Calu3 (cell line): Measurements from ENCODE around the gene PSME3IP1. TPM values are rescaled to one million over a fixed set of nuclear protein-coding genes. Genes with fewer than 3 reads are reported as not detected.
A peak's percentile ranks its signal among the peaks of the same experiment; 100 is the strongest.

ENCODE experiments used
- BruUV-seq: library from RNA; stranded (reverse); fragments of 400-500 nt; replicated peaks from 2 replicates; lab custom pipeline; 2021; lab: Mats Ljungman, UMichigan
- CTCF ChIA-PET: fragments of 300-600 bp; sonication (Branson Sonifier 250); formaldehyde crosslinking; loops from one replicate; lab custom pipeline; 2022; ENCODE audit warnings: antibody characterized with exemption; lab: Charles Lee
- DNase-seq: peaks from one replicate; pipeline ENCODE4 v3.0.0; 2022
- H3K27ac Mint-ChIP-seq: one replicate; pipeline ENCODE4 v1.8.0; 2022; ENCODE audit warnings: mixed read lengths; ENCODE audit not compliant: unreplicated experiment
- H3K27me3 Mint-ChIP-seq: one replicate; pipeline ENCODE4 v1.8.0; 2022; ENCODE audit warnings: mixed read lengths; ENCODE audit not compliant: unreplicated experiment
- H3K36me3 Mint-ChIP-seq: one replicate; pipeline ENCODE4 v1.8.0; 2022; ENCODE audit warnings: mild to moderate bottlenecking, moderate library complexity, mixed read lengths; ENCODE audit not compliant: insufficient read depth, unreplicated experiment
- H3K4me1 Mint-ChIP-seq: one replicate; pipeline ENCODE4 v1.8.0; 2022; ENCODE audit warnings: mild to moderate bottlenecking, low read depth, mixed read lengths; ENCODE audit not compliant: unreplicated experiment
- H3K4me3 Mint-ChIP-seq: one replicate; pipeline ENCODE4 v1.8.0; 2022; ENCODE audit warnings: mild to moderate bottlenecking, low read depth, moderate library complexity, mixed read lengths; ENCODE audit not compliant: unreplicated experiment
- H3K9me3 Mint-ChIP-seq: one replicate; pipeline ENCODE4 v1.8.0; 2022; ENCODE audit warnings: low read depth, mixed read lengths; ENCODE audit not compliant: unreplicated experiment
- CTCF ChIP-seq: fragments of 200-600 bp; IDR thresholded peaks from one replicate; pipeline ENCODE4 v1.8.0; 2022; ENCODE audit warnings: antibody characterized with exemption; ENCODE audit not compliant: unreplicated experiment
- intact Hi-C: fragments of 100-400 bp; cut with micrococcal nuclease; formaldehyde crosslinking; loops from one replicate; pipeline ENCODE4 v1.10.0; 2022; ENCODE audit not compliant: unreplicated experiment
- total RNA-seq: library from RNA; stranded (reverse); gene quantifications from 2 replicates; pipeline ENCODE4 v1.2.3, GENCODE V29; 2022

The PSME3IP1 gene
- total RNA-seq, 1 experiment from 2014 or later, result 171 TPM

GRCh38 chr16:57213462-57213861, 27.6 kb upstream of the PSME3IP1 start:
- no peak overlapping the region for H3K4me3 Mint-ChIP-seq
- H3K9me3 Mint-ChIP-seq, result peaks cover 15% of the 10 kb centered on the region
- no peak for DNase-seq
- no peak overlapping the region for H3K27ac Mint-ChIP-seq
- no peak for TF ChIP-seq CTCF
- H3K4me1 Mint-ChIP-seq, result no peaks in the 10 kb centered on the region
- H3K36me3 Mint-ChIP-seq, result peaks cover 60% of the 10 kb centered on the region
- CTCF ChIA-PET, result no interaction called here
- intact Hi-C loops, result no loop called here
- no TSS peak for BruUV-seq
- no peaks in the 10 kb centered on the region for H3K27me3 Mint-ChIP-seq

DNA sequence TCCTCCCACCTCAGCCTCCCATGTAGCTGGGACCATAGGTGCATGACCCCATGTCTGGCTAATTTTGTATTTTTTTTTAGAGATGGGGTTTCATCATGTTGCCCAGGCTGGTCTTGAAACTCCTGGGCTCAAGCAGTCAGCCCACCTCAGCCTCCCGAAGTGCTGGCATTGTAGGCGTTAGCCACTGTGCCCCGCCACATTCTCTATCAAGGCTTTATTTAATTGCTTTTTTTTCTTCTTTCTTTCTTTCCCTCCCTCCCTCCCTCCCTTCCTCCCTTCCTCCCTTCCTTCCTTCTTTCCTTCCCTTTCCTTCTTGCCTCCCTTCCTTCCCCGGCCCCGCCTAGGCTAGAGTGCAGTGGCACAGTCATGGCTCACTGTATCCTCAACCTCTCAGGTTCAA, 23.9 kb upstream of the PSME3IP1 start:
- H3K27ac Mint-ChIP-seq, result no peak overlapping the region
- intact Hi-C loops, result no loop called here
- peaks cover 4% of the 10 kb centered on the region for H3K9me3 Mint-ChIP-seq
- no TSS peak for BruUV-seq
- TF ChIP-seq CTCF, result no peak
- no peak for DNase-seq
- peaks cover 45% of the 10 kb centered on the region for H3K36me3 Mint-ChIP-seq
- H3K4me3 Mint-ChIP-seq, result no peak overlapping the region
- no peaks in the 10 kb centered on the region for H3K4me1 Mint-ChIP-seq
- CTCF ChIA-PET, result interaction anchor here (0.6 kb wide), 1 partner anchor 45 kb away, joined by 3 read pairs; no protein-coding TSS in a partner anchor
- no peaks in the 10 kb centered on the region for H3K27me3 Mint-ChIP-seq

DNA sequence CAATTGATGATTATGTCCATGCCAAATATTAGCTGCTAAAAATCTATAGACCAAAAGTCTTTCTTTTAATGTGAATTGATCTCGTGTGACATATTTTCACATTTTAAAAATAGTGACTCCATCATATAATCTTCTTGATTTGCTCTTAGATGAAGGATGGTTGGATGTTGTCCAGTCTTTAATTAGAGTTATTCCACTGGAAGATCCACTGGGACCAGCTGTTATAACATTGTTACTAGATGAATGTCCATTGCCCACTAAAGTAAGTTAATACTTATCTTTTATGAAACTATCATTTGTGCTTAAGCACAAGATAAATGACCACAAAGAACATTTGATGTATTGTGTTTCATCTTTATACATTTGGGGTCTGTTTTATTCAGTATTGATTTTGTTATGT, 23.1 kb upstream of the PSME3IP1 start:
- H3K4me1 Mint-ChIP-seq, result no peaks in the 10 kb centered on the region
- no peak overlapping the region for H3K27ac Mint-ChIP-seq
- no peak for DNase-seq
- CTCF ChIA-PET, result no interaction called here
- no peak overlapping the region for H3K4me3 Mint-ChIP-seq
- intact Hi-C loops, result no loop called here
- no peaks in the 10 kb centered on the region for H3K27me3 Mint-ChIP-seq
- peaks cover 39% of the 10 kb centered on the region for H3K36me3 Mint-ChIP-seq
- H3K9me3 Mint-ChIP-seq, result peaks cover 4% of the 10 kb centered on the region
- no peak for TF ChIP-seq CTCF
- BruUV-seq, result no TSS peak

DNA sequence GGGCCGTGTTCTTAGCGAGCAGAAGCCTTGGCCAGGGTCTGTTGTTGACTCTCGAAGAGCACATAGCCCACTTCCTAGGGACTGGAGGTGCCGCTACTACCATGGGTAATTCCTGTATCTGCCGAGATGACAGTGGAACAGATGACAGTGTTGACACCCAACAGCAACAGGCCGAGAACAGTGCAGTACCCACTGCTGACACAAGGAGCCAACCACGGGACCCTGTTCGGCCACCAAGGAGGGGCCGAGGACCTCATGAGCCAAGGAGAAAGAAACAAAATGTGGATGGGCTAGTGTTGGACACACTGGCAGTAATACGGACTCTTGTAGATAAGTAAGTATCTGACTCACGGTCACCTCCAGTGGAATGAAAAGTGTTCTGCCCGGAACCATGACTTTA, 18.8 kb upstream of the PSME3IP1 start:
- no peak for DNase-seq
- Mint-ChIP-seq H3K36me3 (peaks cover 26% of the 10 kb centered on the region), H3K27me3 (no peaks in the 10 kb centered on the region), H3K27ac (no peak overlapping the region), H3K9me3 (no peaks in the 10 kb centered on the region), H3K4me3 (no peak overlapping the region), H3K4me1 (no peaks in the 10 kb centered on the region)
- TF ChIP-seq CTCF, result peak; percentile 32
- BruUV-seq, result TSS peak; percentile 23
- CTCF ChIA-PET, result no interaction called here
- intact Hi-C loops, result no loop called here
